Stimulated activated CD8-positive, alpha-beta memory T cell treated with anti-CD3 and anti-CD28 coated beads, Interleukin-7, amount 100 ng/mL, for 24 hours (primary cell): ENCODE data around the gene CBLC.
A peak's percentile ranks its signal among the peaks of the same experiment; 100 is the strongest.

ENCODE experiments used
- DNase-seq: peaks from one replicate; pipeline ENCODE4 v3.0.0-alpha.2; 2020; ENCODE audit warnings: low read depth

The CBLC gene

DNA sequence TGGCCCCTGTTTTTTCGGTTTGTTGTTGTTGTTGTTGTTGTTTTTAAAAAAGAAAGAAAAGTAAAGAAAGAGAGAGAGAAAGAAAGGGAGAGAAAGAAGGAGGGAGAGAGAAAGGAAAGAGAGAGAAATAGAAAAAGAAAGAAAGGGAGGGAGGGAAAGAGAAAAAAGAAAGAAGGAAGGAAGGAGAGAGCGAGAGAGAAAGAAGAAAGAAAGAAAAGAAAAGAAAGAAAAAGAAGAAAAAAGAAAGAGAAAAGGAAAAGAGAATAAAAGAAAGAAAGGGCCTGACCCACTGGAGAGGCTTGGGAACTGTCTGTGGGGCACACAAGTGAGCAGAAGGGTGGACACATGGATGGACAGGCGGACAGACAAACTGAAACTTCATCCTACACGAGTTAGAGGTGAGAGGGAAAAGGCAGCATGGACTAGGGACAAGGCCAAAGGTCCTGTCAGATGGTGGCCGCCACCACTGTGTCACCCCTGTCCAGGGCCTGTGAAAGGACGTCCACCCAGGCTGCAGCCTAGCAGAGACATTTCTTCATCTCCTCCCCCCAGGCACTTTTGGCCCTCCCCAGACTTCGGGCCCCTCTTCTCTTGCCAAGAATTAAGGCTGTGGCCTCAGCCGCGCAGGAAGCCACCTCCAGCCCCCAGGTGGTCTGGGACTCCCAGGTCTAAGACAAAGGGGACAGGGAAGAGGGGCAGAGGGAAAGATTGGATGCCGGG, 22.1 kb downstream of the CBLC start:
- no peak for DNase-seq

DNA sequence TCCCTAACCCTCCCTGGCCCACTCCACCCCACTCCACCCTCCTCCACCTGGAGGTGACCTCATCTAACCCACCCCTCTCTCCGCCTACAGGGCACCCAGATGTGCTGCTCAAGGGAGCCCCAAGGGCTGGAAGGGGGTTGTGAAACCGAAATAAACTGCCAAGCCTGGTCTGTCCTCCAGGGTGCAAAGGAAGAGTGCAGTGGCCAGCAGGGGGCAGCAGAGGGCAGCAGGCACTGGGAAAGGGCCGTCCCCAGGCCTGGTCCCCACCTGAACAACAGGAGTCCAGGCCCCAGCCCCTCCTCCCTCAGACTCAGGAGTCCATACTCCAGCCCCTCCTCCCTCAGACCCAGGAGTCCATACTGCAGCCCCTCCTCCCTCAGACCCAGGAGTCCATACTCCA, 22.8 kb downstream of the CBLC start:
- peak; percentile 68 for DNase-seq

DNA sequence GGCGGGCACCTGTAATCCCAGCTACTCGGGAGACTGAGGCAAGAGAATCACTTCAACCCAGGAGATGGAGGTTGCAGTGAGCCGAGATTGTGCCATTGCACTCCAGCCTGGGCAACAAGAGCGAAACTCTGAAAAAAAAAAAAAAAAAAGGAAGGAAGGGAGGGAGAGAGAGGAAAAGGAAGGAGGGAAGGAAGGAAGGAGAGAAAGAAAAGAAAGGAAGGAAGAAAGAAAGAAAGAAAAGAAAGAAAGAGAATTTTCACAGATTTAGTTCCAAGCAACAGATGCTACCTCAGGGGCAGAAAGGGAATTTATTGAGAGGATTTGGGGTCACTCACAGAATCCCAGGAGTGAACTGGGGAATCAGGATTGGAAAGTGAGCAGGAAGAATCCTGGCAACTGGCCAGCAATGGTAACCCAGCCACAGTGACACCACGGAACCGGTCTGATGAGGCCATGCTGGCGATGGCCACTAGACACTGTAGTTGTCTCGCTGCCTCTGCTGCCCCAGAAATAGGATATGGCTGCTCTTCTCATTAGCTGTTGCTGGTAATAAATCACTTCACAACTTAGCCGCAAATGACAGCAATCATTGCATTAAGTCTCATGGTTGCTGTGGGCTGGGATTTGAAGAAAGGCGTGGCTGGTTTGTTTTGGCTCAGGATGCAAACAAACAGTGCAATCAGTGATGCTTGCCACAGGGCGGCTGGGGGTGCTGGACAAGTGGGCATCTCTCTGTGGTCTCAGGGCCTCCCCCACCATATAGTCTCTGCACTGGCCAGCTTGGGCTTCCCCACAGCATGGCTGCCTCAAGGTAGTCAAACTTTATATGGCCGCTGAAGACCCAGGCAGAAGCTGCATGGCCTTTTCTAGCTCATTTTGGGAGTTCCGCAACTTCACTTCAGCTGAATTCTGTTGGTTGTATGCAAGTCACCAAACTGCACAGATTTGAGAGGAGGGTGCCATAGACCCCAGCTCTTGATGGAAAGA, 26.0 kb downstream of the CBLC start:
- no peak for DNase-seq

GRCh38 chr19:44806291-44806690, 28.6 kb downstream of the CBLC start:
- DNase-seq = no peak

- DNase-seq = no peak
Observed at GRCh38 chr19:44807162-44807561, 29.5 kb downstream of the CBLC start.

GRCh38 chr19:44807652-44808462, 30.2 kb downstream of the CBLC start:
- no peak for DNase-seq

GRCh38 chr19:44808463-44809371, 31.0 kb downstream of the CBLC start, which contains the start of gene BCAM:
Gene BCAM (plus strand): TSS chr19:44809103. CDS start chr19:44809125, 22 bp downstream.
- no peak for DNase-seq

DNA sequence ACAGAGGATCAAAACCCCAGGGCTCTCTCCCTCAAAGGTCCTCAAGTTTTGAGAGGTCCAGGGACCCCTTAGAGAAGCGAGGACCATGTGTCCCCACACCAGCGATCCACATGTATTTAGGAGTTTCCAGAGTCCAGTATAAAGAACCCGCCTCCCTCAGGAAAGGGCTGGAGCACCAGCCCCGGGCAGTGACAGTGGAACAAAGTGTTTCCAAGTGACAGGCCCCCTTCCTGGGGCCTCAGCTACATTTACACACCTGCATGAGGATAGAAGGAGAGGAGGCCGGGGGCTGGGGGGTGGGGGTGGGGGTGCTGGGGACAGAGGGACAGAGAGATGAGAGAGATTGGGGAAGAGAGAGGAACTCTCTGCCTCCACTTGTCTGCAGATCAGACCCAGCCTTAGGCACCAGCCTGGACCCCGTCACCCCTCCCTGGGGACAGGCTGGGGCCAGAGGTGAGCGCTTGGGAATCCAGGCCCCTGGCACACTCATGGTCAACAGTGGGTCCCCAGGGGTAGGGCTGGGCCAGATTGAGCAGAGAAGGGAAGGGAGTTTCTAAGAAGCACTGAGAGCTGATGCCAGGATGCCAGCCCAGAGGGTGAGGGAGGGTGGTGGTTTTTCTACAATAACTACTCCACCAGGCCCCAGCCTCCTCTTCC, 32.0 kb downstream of the CBLC start:
- no peak for DNase-seq

GRCh38 chr19:44810234-44811121, 32.8 kb downstream of the CBLC start:
- DNase-seq = no peak

- DNase-seq = no peak
Observed at GRCh38 chr19:44811122-44811419, 33.4 kb downstream of the CBLC start.

- no peak for DNase-seq
Observed at GRCh38 chr19:44812142-44812718, 34.5 kb downstream of the CBLC start.

- DNase-seq = no peak
Observed at GRCh38 chr19:44813070-44813840, 35.6 kb downstream of the CBLC start.

GRCh38 chr19:44813841-44814470, 36.3 kb downstream of the CBLC start:
- DNase-seq = no peak

- no peak for DNase-seq
Observed at GRCh38 chr19:44814517-44814916, 36.8 kb downstream of the CBLC start.

DNA sequence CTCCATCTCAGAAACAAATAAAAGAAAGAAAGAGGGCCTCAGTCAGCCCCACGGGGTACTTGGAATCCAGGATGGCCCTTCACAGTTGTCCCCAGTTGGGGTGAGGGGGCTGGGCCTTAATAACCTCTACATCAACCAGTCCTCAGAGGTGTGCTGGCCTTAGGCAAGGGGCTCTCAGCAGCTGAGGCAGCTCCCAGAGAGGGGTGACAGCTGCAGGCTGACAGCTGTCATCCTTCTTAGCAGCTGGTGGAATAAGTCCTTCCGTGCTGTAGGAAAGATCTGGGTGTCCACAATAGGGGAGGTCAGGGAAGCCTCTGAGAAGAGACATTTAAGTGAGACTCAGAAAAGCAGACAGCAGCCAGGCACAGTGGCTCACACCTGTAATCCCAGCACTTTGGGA, 38.6 kb downstream of the CBLC start:
- no peak for DNase-seq

- DNase-seq = no peak
Observed at GRCh38 chr19:44817725-44818465, 40.2 kb downstream of the CBLC start.

DNA sequence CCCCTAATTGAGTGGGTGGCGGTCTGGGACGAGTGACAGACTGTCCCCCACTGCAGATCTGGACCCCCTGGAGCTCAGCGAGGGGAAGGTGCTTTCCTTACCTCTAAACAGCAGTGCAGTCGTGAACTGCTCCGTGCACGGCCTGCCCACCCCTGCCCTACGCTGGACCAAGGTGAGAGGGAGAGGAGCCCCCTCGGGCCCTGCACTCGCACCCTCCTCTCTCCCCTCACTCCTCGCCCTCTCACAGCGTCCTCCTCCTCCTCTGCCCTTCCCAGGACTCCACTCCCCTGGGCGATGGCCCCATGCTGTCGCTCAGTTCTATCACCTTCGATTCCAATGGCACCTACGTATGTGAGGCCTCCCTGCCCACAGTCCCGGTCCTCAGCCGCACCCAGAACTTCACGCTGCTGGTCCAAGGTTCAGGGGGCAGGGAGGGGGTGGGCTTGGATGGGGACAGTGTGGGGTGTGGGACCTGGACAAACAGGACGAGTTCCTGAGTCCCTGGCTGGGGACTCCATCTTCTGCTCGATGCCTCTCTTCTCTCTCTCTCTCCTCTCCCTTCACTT, 40.9 kb downstream of the CBLC start:
- DNase-seq = no peak
